Activated B cell treated with CpG ODN at 0.5 μM for 24 hours (primary cell): Measurements from ENCODE around the gene OR2G3. TPM values are rescaled to one million over a fixed set of nuclear protein-coding genes. Genes with fewer than 3 reads are reported as not detected.

Experiments
- ATAC-seq: fragments of 200-7000 bp; cut with Tn5 transposase; one replicate; pipeline ENCODE4 v1.10.0; 2021; ENCODE audit warnings: low read depth, mild to moderate bottlenecking, moderate library complexity
- CTCF ChIA-PET: fragments of 350-600 bp; sonication (Branson Sonifier 250); formaldehyde crosslinking; loops from one replicate; lab custom pipeline; 2021; ENCODE audit warnings: antibody characterized with exemption; lab: Charles Lee
- POLR2A ChIA-PET: fragments of 350-600 bp; sonication (Branson Sonifier 250); formaldehyde crosslinking; loops from one replicate; lab custom pipeline; 2021; ENCODE audit warnings: antibody characterized with exemption; lab: Charles Lee
- DNase-seq: peaks from one replicate; pipeline ENCODE4 v3.0.0; 2022
- H3K27ac Mint-ChIP-seq: one replicate; pipeline ENCODE4 v1.8.0; 2020; ENCODE audit warnings: mixed read lengths
- H3K27me3 Mint-ChIP-seq: one replicate; pipeline ENCODE4 v1.8.0; 2021; ENCODE audit warnings: mixed read lengths
- H3K36me3 Mint-ChIP-seq: one replicate; pipeline ENCODE4 v1.8.0; 2021; ENCODE audit warnings: low read depth, mixed read lengths
- H3K4me1 Mint-ChIP-seq: one replicate; pipeline ENCODE4 v1.8.0; 2021; ENCODE audit warnings: mixed read lengths
- H3K4me3 Mint-ChIP-seq: one replicate; pipeline ENCODE4 v1.8.0; 2020; ENCODE audit warnings: mild to moderate bottlenecking, mixed read lengths
- H3K9me3 Mint-ChIP-seq: one replicate; pipeline ENCODE4 v1.8.0; 2020; ENCODE audit warnings: mixed read lengths
- intact Hi-C: fragments of 100-400 bp; cut with micrococcal nuclease; formaldehyde crosslinking; loops from one replicate; pipeline ENCODE4 v1.15.1; 2024
- total RNA-seq: library from RNA; stranded (reverse); gene quantifications from 2 replicates; pipeline ENCODE4 v1.2.3, GENCODE V29; 2022
- TF ChIP-seq, protein P1 (sequence below): fragments of 200-600 bp; IDR thresholded peaks from one replicate; pipeline ENCODE4 v1.8.0; 2022; ENCODE audit warnings: antibody characterized with exemption, mild to moderate bottlenecking

OR2G3 gene
- total RNA-seq, 1 donor from 2014 or later, result not detected

DNA sequence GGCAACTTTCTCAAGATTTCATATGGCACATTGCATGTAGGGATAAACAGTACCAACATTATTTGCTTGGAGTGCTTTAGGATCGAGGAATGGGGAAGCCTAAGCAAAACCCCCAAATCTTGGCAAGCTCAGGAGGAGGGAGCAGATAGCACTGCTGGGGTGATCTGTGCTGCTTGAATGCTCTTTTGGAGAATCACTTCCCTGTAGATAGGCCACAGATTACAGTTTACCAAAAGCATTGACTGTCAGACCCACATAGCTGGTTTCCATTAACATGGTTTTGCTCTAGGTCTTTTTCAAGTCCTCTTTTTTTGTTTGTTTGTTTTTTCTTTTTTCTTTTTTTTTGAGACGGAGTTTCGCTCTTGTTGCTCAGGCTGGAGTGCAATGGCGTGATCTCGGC, 37.4 kb downstream of the OR2G3 start:
- H3K4me3 Mint-ChIP-seq, result no peak overlapping the region
- no peak overlapping the region for H3K27ac Mint-ChIP-seq
- intact Hi-C loops, result no loop called here
- H3K36me3 Mint-ChIP-seq, result no peaks in the 10 kb centered on the region
- H3K9me3 Mint-ChIP-seq, result no peaks in the 10 kb centered on the region
- peaks cover 18% of the 10 kb centered on the region for H3K27me3 Mint-ChIP-seq
- ATAC-seq (no peak), DNase-seq (no peak)
- H3K4me1 Mint-ChIP-seq, result no peaks in the 10 kb centered on the region
- CTCF ChIA-PET, result no interaction called here
- TF ChIP-seq, protein P1, sequence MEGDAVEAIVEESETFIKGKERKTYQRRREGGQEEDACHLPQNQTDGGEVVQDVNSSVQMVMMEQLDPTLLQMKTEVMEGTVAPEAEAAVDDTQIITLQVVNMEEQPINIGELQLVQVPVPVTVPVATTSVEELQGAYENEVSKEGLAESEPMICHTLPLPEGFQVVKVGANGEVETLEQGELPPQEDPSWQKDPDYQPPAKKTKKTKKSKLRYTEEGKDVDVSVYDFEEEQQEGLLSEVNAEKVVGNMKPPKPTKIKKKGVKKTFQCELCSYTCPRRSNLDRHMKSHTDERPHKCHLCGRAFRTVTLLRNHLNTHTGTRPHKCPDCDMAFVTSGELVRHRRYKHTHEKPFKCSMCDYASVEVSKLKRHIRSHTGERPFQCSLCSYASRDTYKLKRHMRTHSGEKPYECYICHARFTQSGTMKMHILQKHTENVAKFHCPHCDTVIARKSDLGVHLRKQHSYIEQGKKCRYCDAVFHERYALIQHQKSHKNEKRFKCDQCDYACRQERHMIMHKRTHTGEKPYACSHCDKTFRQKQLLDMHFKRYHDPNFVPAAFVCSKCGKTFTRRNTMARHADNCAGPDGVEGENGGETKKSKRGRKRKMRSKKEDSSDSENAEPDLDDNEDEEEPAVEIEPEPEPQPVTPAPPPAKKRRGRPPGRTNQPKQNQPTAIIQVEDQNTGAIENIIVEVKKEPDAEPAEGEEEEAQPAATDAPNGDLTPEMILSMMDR, result no peak
- POLR2A ChIA-PET, result no interaction called here

DNA sequence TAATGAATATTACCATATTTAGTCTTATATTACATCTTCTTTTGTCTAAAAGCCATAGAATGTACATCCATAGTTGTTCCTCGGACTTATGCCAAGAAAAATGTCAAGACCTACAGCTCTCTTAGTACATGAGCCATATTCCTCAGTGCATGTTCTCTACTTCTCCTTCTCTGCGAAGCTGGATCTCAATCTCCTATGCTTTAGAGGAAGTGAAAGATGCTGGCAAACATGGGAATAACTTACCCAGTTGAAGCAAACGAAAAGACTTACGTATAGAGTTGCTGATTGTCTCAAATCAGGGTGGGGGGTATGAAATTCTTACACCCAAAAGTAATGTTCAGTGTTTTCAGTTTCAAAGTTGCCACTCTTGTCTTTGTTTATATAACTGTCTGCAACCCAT, 41.5 kb downstream of the OR2G3 start:
- TF ChIP-seq, protein P1, result no peak
- intact Hi-C loops, result no loop called here
- no peaks in the 10 kb centered on the region for H3K9me3 Mint-ChIP-seq
- no peaks in the 10 kb centered on the region for H3K36me3 Mint-ChIP-seq
- DNase-seq (no peak), ATAC-seq (no peak)
- no peaks in the 10 kb centered on the region for H3K4me1 Mint-ChIP-seq
- H3K27me3 Mint-ChIP-seq, result no peaks in the 10 kb centered on the region
- H3K4me3 Mint-ChIP-seq, result no peak overlapping the region
- no peak overlapping the region for H3K27ac Mint-ChIP-seq
- ChIA-PET POLR2A (no interaction called here), CTCF (no interaction called here)

DNA sequence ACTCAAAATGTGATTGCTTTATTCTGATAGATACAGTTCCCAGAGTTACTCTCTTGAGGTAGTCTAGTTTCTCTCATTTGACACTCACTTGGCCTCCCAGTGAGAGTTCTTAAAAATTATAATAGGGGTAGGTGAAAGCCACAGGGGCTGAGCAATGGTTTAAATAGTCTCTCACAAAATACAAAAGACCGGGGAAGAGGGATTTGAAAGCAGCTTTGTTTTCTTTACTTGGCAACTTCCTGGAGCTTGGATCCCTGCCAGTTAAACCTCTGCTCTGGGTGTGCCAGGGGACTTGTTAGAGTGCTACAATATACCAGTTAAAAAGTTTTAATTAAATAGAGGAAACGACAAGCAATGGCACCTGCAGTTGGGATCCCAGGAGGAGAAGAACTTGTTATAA, 42.5 kb downstream of the OR2G3 start:
- TF ChIP-seq, protein P1, result no peak
- Mint-ChIP-seq H3K4me1 (no peaks in the 10 kb centered on the region), H3K9me3 (no peaks in the 10 kb centered on the region)

DNA sequence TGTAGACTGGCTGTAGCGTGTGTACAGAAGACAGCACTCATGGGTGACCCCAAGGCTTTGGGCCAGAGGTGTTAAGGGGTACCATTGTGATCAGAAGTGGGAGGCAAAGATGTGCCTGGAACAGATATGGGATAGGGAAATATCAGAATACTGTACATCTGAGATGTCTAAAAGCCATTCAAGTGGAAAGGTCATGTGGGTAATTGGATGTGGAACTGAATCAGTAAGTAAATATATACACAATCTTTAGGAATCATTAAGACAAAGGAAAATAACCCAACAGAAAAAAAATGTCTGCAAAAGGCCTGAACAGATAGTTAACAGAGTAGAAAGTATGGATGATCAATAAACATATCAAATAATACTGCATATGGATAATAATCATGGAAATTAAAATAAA, 47.7 kb downstream of the OR2G3 start:
- TF ChIP-seq, protein P1, result no peak
- no peak overlapping the region for H3K4me3 Mint-ChIP-seq
- ChIA-PET POLR2A (no interaction called here), CTCF (no interaction called here)
- H3K4me1 Mint-ChIP-seq, result no peaks in the 10 kb centered on the region
- no peaks in the 10 kb centered on the region for H3K9me3 Mint-ChIP-seq
- H3K27ac Mint-ChIP-seq, result no peak overlapping the region
- intact Hi-C loops, result no loop called here
- H3K36me3 Mint-ChIP-seq, result no peaks in the 10 kb centered on the region
- no peaks in the 10 kb centered on the region for H3K27me3 Mint-ChIP-seq
- DNase-seq (no peak), ATAC-seq (no peak)

More for the DNA sequence above, 42.5 kb downstream of the OR2G3 start:
- DNase-seq (no peak), ATAC-seq (no peak)
- intact Hi-C loops, result no loop called here
- ChIA-PET POLR2A (no interaction called here), CTCF (no interaction called here)
- H3K36me3 Mint-ChIP-seq, result no peaks in the 10 kb centered on the region
- H3K4me3 Mint-ChIP-seq, result no peak overlapping the region
- no peak overlapping the region for H3K27ac Mint-ChIP-seq
- no peaks in the 10 kb centered on the region for H3K27me3 Mint-ChIP-seq

Other genes starting within 250 kb of the OR2G3 start
- gene NLRP3, start 189.4 kb upstream of the OR2G3 start, total RNA-seq, result 0.44 and 0.73 TPM in 2 replicates
- not detected in 2 replicates for gene OR2B11, start 147.5 kb upstream of the OR2G3 start, total RNA-seq
- gene OR2C3, start 69.1 kb upstream of the OR2G3 start, total RNA-seq, result not detected in 2 replicates
- gene GCSAML, start 56.5 kb upstream of the OR2G3 start, total RNA-seq, result not detected in 2 replicates
- not detected in 2 replicates for gene OR2G2, start 17.2 kb upstream of the OR2G3 start, total RNA-seq
- not detected in 2 replicates for gene OR13G1, start 74.2 kb downstream of the OR2G3 start, total RNA-seq
- gene OR6F1, start 111.1 kb downstream of the OR2G3 start, total RNA-seq, result not detected in 2 replicates
- not detected in 2 replicates for gene OR14K1, start 133.0 kb downstream of the OR2G3 start, total RNA-seq
- gene OR14A2, start 142.6 kb downstream of the OR2G3 start, total RNA-seq, result not detected in 2 replicates
- not detected in 2 replicates for gene OR1C1, start 155.0 kb downstream of the OR2G3 start, total RNA-seq
- not detected in 2 replicates for gene OR14A16, start 218.5 kb downstream of the OR2G3 start, total RNA-seq
- gene OR11L1, start 236.3 kb downstream of the OR2G3 start, total RNA-seq, result not detected in 2 replicates